Transverse colon (tissue), 4 donors: ENCODE results near the gene NACA2. TPM values are rescaled to one million over a fixed set of nuclear protein-coding genes. Genes with fewer than 3 reads are reported as not detected.

Experiments used
- DNase-seq: peaks from one replicate; pipeline ENCODE4 v3.0.0-alpha.2; 2019
- H3K27ac ChIP-seq, 4 donors: fragments of 200-600 bp; sonication (generic); 2 replicates each; pipeline ENCODE4 v1.5.1; 2016 to 2018; ENCODE audit warnings: inconsistent platforms in 4 of 4
- H3K27me3 ChIP-seq: fragments of 200-600 bp; sonication (generic); 2 replicates; pipeline ENCODE4 v1.5.1; 2017; ENCODE audit warnings: inconsistent platforms
- H3K36me3 ChIP-seq, 4 donors: fragments of 200-600 bp; sonication (generic); 2 replicates each; pipeline ENCODE4 v1.5.1; 2017 to 2019; ENCODE audit warnings: inconsistent platforms in 4 of 4
- H3K4me1 ChIP-seq, 4 donors: fragments of 200-600 bp; sonication (generic); 2 replicates each; pipeline ENCODE4 v1.5.1; 2017 to 2020; ENCODE audit warnings: inconsistent platforms in 4 of 4
- H3K4me3 ChIP-seq, 4 donors: fragments of 200-600 bp; sonication (generic); 1 replicate in 1 of 4; 2 replicates in 3 of 4; pipeline versions ENCODE4 v1.5.1 to v1.6.1; 2017 to 2019; ENCODE audit warnings: inconsistent platforms in 4 of 4
- H3K9me3 ChIP-seq, 2 donors: fragments of 200-600 bp; sonication (generic); 2 replicates each; pipeline ENCODE4 v1.5.1; 2017 to 2019; ENCODE audit warnings: inconsistent platforms in 2 of 2
- CTCF ChIP-seq, 5 experiments: fragments of 200-600 bp in 3 of 5; fragments of 450-650 bp in 2 of 5; sonication (generic) in 3 of 5; IDR thresholded peaks; 1 replicate in 2 of 5; 2 replicates in 3 of 5; pipeline ENCODE4 v1.5.1; 2016 to 2017; ENCODE audit warnings: antibody characterized with exemption in 5 of 5, inconsistent platforms in 3 of 5, mild to moderate bottlenecking in 2 of 5, moderate library complexity in 1 of 5
- EP300 ChIP-seq: sonication (generic); formaldehyde crosslinking; IDR thresholded peaks from one replicate; pipeline ENCODE4 v1.6.1; 2017; ENCODE audit warnings: antibody characterized with exemption, low read depth
- POLR2A ChIP-seq: fragments of 450-650 bp; IDR thresholded peaks from one replicate; pipeline ENCODE4 v1.6.1; 2016; ENCODE audit warnings: antibody characterized with exemption, mild to moderate bottlenecking, moderate library complexity
- POLR2AphosphoS5 ChIP-seq, 3 donors: sonication (generic); formaldehyde crosslinking; IDR thresholded peaks; one replicate each; pipeline ENCODE4 v1.6.1; 2016; ENCODE audit warnings: antibody characterized with exemption in 3 of 3
- WGBS, 2 donors: methylation state at CpG; one replicate each; pipeline ENCODE4 v1.1.5; 2018; ENCODE audit warnings: low coverage in 1 of 2; 5-methylcytosine and 5-hydroxymethylcytosine counted together
- in situ Hi-C, 4 donors: fragments of 200-750 bp; cut with MboI; loops; one replicate each; pipeline versions ENCODE4 v1.15.0 to v1.15.1; 2017; ENCODE audit warnings: low sequenced_read_pairs in 3 of 4, low pct_ligation_motif_present in 1 of 4, low pct_unique_long_range_greater_than_20kb in 1 of 4
- intact Hi-C: fragments of 100-400 bp; cut with DNase I; formaldehyde crosslinking; loops from one replicate; pipeline ENCODE4 v1.15.1; 2023; ENCODE audit warnings: low total_unique reads
- total RNA-seq, 4 donors: library from RNA; depleted of rRNA; stranded (reverse); fragments of >200 nt; gene quantifications; one replicate each; pipeline ENCODE4 v1.1.0, GENCODE V29; 2016

Gene NACA2
- total RNA-seq, 4 donors from 2014 or later = not detected

- TF ChIP-seq POLR2AphosphoS5 (IDR thresholded peaks at IDR 0.05) = no peak
- TF ChIP-seq POLR2A = no peak
- TF ChIP-seq CTCF (IDR thresholded peaks at IDR 0.05) = no peak
- TF ChIP-seq EP300 = no peak
- Histone ChIP-seq H3K4me1 (no peaks in the 10 kb centered on the region), H3K9me3 (peaks cover 0 to 9% of the 10 kb centered on the region in 2 donors), H3K27ac (no peak overlapping the region), H3K36me3 (no peaks in the 10 kb centered on the region), H3K4me3 (no peak overlapping the region), H3K27me3 (peaks cover 27% of the 10 kb centered on the region)
- intact Hi-C loops = no loop called here
- no peak for DNase-seq
- in situ Hi-C loops = loop anchor here (5.0 to 25.0 kb wide), 5 partner anchors 200 to 477 kb away; no protein-coding TSS in a partner anchor
- 77 to 82% methylated on average over 5 of the region's 5 CpGs for WGBS, 2 donors
These were observed 44.0 kb upstream of the NACA2 start for GRCh38 chr17:61634942-61635538.

GRCh38 chr17:61634011-61634539, 43.1 kb upstream of the NACA2 start:
- Histone ChIP-seq H3K9me3 (peaks cover 0 to 9% of the 10 kb centered on the region in 2 donors), H3K4me3 (no peak overlapping the region), H3K36me3 (no peaks in the 10 kb centered on the region), H3K27me3 (peaks cover 27% of the 10 kb centered on the region), H3K27ac (no peak overlapping the region), H3K4me1 (no peaks in the 10 kb centered on the region)
- no peak for DNase-seq
- in situ Hi-C loops (loop anchor here in 3 of 4 donors (10.0 to 25.0 kb wide), 4 partner anchors 201 to 478 kb away; no protein-coding TSS in a partner anchor), intact Hi-C loops (no loop called here)
- TF ChIP-seq EP300 = no peak
- TF ChIP-seq POLR2AphosphoS5 (IDR thresholded peaks at IDR 0.05) = no peak
- TF ChIP-seq CTCF (IDR thresholded peaks at IDR 0.05) = no peak
- no peak for TF ChIP-seq POLR2A

- intact Hi-C loops = no loop called here
- WGBS, 2 donors = 81 to 91% methylated on average over 1 of the region's 1 CpG
- in situ Hi-C loops = loop anchor here in 3 of 4 donors (10.0 to 25.0 kb wide), 4 partner anchors 202 to 479 kb away; no protein-coding TSS in a partner anchor
These were observed 41.8 kb upstream of the NACA2 start for GRCh38 chr17:61632826-61633225.

More at GRCh38 chr17:61632826-61633225, 41.8 kb upstream of the NACA2 start:
- Histone ChIP-seq H3K27me3 (peaks cover 15% of the 10 kb centered on the region), H3K4me3 (no peak overlapping the region), H3K4me1 (no peaks in the 10 kb centered on the region), H3K36me3 (no peaks in the 10 kb centered on the region), H3K27ac (no peak overlapping the region), H3K9me3 (peaks cover 0 to 9% of the 10 kb centered on the region in 2 donors)
- TF ChIP-seq CTCF (IDR thresholded peaks at IDR 0.05) (no peak), POLR2A (no peak), POLR2AphosphoS5 (IDR thresholded peaks at IDR 0.05) (no peak), EP300 (no peak)
- no peak for DNase-seq
